HG02973 (cell line): ENCODE results near the gene IL27RA.
"Not testable (repeated sequence)": the region's sequence is repeated elsewhere in the genome, so short reads cannot be mapped to it uniquely, and the experiment has no call there.

Experiments
- ATAC-seq: cut with Tn5 transposase; IDR thresholded peaks from one replicate; pipeline ENCODE4 v1.9.1; 2021; ENCODE audit warnings: moderate library complexity; ENCODE audit not compliant: unreplicated experiment

The IL27RA gene

GRCh38 chr19:14027856-14028450 is 3.6 kb upstream of the IL27RA start, which contains the start of gene RLN3:
RLN3 (plus strand) TSS chr19:14028148; CDS start chr19:14028205, 57 bp downstream.
- no peak for ATAC-seq

- ATAC-seq, result no peak
Observed at GRCh38 chr19:14028901-14029300, 2.7 kb upstream of the IL27RA start.

- no peak for ATAC-seq
Observed at GRCh38 chr19:14030997-14031718, 404 bp upstream of the IL27RA start.

- no peak for ATAC-seq
Observed at GRCh38 chr19:14033946-14034345, 2.4 kb downstream of the IL27RA start.

GRCh38 chr19:14035159-14035558 is 3.6 kb downstream of the IL27RA start:
- not testable (repeated sequence) for ATAC-seq

GRCh38 chr19:14035706-14036105 is 4.1 kb downstream of the IL27RA start:
- no peak for ATAC-seq

GRCh38 chr19:14039181-14039580 is 7.6 kb downstream of the IL27RA start:
- ATAC-seq, result no peak

GRCh38 chr19:14042659-14043608 is 11.4 kb downstream of the IL27RA start:
- not testable (repeated sequence) for ATAC-seq

- ATAC-seq, result not testable (repeated sequence)
Observed at GRCh38 chr19:14047866-14048265, 16.3 kb downstream of the IL27RA start.

GRCh38 chr19:14048443-14049153 is 17.0 kb downstream of the IL27RA start:
- ATAC-seq, result no peak

- ATAC-seq, result no peak
Observed at GRCh38 chr19:14050512-14050911, 18.9 kb downstream of the IL27RA start.

- ATAC-seq, result not testable (repeated sequence)
Observed at GRCh38 chr19:14050961-14051360, 19.4 kb downstream of the IL27RA start.

- no peak for ATAC-seq
Observed at GRCh38 chr19:14051980-14052379, 20.4 kb downstream of the IL27RA start.

- no peak for ATAC-seq
Observed at GRCh38 chr19:14052470-14052869, 20.9 kb downstream of the IL27RA start.

GRCh38 chr19:14053032-14053431 is 21.5 kb downstream of the IL27RA start:
- no peak for ATAC-seq

GRCh38 chr19:14053500-14053899 is 21.9 kb downstream of the IL27RA start:
- ATAC-seq, result no peak

GRCh38 chr19:14054099-14054498 is 22.5 kb downstream of the IL27RA start:
- ATAC-seq, result no peak

GRCh38 chr19:14054721-14055120 is 23.2 kb downstream of the IL27RA start:
- ATAC-seq, result no peak

GRCh38 chr19:14055396-14055795 is 23.8 kb downstream of the IL27RA start:
- ATAC-seq, result no peak

GRCh38 chr19:14056069-14056666 is 24.6 kb downstream of the IL27RA start:
- ATAC-seq, result no peak
